Progenitor cell of endocrine pancreas (in vitro differentiated cells): ENCODE results near the gene WWC2. TPM values are rescaled to one million over a fixed set of nuclear protein-coding genes. Genes with fewer than 3 reads are reported as not detected.
A peak's percentile ranks its signal among the peaks of the same experiment; 100 is the strongest.

Experiments
- DNase-seq: peaks from one replicate; pipeline ENCODE4 v3.0.0; 2021; ENCODE audit warnings: low spot score; ENCODE audit not compliant: unreplicated experiment
- H3K27ac Mint-ChIP-seq: 2 replicates; pipeline ENCODE4 v1.8.0; 2021; ENCODE audit warnings: mild to moderate bottlenecking, moderate library complexity, mixed read lengths
- H3K27me3 Mint-ChIP-seq: 2 replicates; pipeline ENCODE4 v1.8.0; 2021; ENCODE audit warnings: mixed read lengths
- H3K36me3 Mint-ChIP-seq: 2 replicates; pipeline ENCODE4 v1.8.0; 2022; ENCODE audit warnings: mixed read lengths; ENCODE audit not compliant: insufficient read depth
- H3K4me1 Mint-ChIP-seq: 2 replicates; pipeline ENCODE4 v1.8.0; 2021; ENCODE audit warnings: low read depth, mixed read lengths
- H3K4me3 Mint-ChIP-seq: 2 replicates; pipeline ENCODE4 v1.8.0; 2021; ENCODE audit warnings: low read depth, mild to moderate bottlenecking, moderate library complexity, mixed read lengths
- H3K9me3 Mint-ChIP-seq: 2 replicates; pipeline ENCODE4 v1.8.0; 2021; ENCODE audit warnings: low read depth, mixed read lengths
- total RNA-seq: library from RNA; stranded (reverse); gene quantifications from 2 replicates; pipeline ENCODE4 v1.2.1, GENCODE V29; 2021
- TF ChIP-seq, protein P1 (sequence below): fragments of 200-600 bp; sonication (generic); IDR thresholded peaks from one replicate; pipeline ENCODE4 v1.5.0; 2021; ENCODE audit warnings: antibody characterized with exemption, mild to moderate bottlenecking; ENCODE audit not compliant: unreplicated experiment

The WWC2 gene
- total RNA-seq, 1 donor from 2014 or later: 57.0 TPM

DNA sequence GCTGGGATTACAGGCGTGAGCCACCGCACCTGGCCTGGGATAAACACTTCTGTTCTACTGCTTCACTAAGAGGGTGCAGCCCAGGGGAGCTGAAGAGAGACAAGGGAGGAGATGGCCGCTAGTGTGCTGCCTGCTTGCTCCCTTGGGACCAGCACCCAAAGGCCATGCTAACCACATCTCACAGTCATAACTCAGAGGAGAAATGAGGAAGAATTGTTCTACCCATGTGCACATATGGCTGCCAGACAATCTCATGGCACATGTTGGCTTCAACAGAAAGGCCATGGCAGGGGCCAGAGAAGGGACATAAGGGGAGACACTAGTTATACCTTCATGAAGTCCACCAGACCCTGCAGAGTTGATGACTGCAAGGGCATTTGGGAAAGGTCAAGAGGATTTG lies 198.6 kb downstream of the WWC2 start:
- no peak for DNase-seq
- Mint-ChIP-seq H3K4me1 (peaks cover 25% of the 10 kb centered on the region), H3K9me3 (no peaks in the 10 kb centered on the region), H3K27me3 (no peaks in the 10 kb centered on the region), H3K4me3 (no peak overlapping the region), H3K27ac (no peak overlapping the region), H3K36me3 (peaks cover 35% of the 10 kb centered on the region)
- TF ChIP-seq, protein P1, sequence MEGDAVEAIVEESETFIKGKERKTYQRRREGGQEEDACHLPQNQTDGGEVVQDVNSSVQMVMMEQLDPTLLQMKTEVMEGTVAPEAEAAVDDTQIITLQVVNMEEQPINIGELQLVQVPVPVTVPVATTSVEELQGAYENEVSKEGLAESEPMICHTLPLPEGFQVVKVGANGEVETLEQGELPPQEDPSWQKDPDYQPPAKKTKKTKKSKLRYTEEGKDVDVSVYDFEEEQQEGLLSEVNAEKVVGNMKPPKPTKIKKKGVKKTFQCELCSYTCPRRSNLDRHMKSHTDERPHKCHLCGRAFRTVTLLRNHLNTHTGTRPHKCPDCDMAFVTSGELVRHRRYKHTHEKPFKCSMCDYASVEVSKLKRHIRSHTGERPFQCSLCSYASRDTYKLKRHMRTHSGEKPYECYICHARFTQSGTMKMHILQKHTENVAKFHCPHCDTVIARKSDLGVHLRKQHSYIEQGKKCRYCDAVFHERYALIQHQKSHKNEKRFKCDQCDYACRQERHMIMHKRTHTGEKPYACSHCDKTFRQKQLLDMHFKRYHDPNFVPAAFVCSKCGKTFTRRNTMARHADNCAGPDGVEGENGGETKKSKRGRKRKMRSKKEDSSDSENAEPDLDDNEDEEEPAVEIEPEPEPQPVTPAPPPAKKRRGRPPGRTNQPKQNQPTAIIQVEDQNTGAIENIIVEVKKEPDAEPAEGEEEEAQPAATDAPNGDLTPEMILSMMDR: no peak

DNA sequence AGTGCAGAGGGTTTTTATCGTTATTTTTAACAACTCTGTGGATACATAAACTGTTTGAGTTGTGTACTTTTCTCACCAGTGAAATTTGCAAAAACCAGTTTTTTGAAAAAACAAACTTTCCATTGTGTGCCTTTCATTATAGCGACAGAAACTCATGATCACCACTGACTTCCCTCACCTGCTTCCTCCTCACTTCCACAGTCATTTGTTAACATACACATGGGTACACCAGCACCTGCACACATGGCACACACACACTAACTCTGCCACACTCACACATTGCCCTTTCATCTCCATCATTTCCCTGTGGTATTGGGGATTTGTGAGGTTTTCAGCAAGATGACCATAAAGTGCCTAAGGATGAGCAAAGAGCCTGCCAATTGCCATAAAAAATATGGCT lies 200.4 kb downstream of the WWC2 start:
- peaks cover 39% of the 10 kb centered on the region for H3K36me3 Mint-ChIP-seq
- TF ChIP-seq, protein P1: no peak
- DNase-seq: no peak
- H3K9me3 Mint-ChIP-seq: no peaks in the 10 kb centered on the region
- H3K4me3 Mint-ChIP-seq: no peak overlapping the region
- no peaks in the 10 kb centered on the region for H3K27me3 Mint-ChIP-seq
- peak overlapping the region; percentile 21 for H3K27ac Mint-ChIP-seq
- peaks cover 26% of the 10 kb centered on the region for H3K4me1 Mint-ChIP-seq

GRCh38 chr4:183300070-183300469 lies 201.0 kb downstream of the WWC2 start:
- Mint-ChIP-seq H3K27me3 (no peaks in the 10 kb centered on the region), H3K4me1 (peaks cover 25% of the 10 kb centered on the region), H3K9me3 (peaks cover 5% of the 10 kb centered on the region), H3K27ac (no peak overlapping the region), H3K36me3 (peaks cover 40% of the 10 kb centered on the region), H3K4me3 (no peak overlapping the region)
- no peak for DNase-seq
- TF ChIP-seq, protein P1: no peak

DNA sequence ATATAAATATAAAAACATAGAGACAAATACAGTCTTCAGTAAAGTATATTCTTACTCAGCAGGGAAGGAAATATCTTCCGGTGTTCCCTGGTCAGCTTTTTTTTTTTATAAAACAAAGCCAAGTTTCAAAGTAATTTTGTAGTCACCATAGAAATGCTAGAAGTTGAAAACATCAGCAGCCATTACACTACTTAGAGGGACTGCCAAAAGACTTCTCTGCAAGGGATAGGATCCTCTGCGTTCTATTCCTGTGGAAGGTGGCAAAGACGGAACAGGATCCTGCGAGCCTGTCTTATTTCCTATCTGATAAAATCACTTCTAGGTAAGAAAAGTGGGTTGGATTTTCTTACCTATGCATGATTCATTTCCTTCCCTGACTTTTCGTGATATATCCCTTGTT lies 201.6 kb downstream of the WWC2 start:
- Mint-ChIP-seq H3K4me3 (no peak overlapping the region), H3K36me3 (peaks cover 38% of the 10 kb centered on the region), H3K27me3 (no peaks in the 10 kb centered on the region), H3K4me1 (peaks cover 19% of the 10 kb centered on the region), H3K9me3 (peaks cover 6% of the 10 kb centered on the region), H3K27ac (no peak overlapping the region)
- TF ChIP-seq, protein P1: no peak
- DNase-seq: no peak

DNA sequence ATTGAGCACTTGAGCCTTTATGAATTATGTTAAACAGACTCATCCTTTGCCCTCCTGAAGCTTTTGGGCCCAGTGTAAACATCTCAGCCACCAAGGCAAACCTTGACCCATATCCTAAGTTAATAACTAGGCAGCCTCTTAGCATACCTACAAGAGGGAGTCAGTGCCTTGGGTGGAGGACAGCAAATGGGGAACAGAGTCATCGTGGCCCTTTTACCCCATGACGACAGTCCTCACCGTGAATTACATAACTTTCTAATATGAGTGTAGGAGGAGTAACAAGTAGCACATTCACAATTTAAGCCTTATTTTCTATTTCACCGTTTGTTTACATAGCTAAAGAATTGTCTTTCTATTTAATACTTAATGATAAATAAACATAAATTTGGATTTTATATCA lies 204.2 kb downstream of the WWC2 start:
- no peak overlapping the region for H3K27ac Mint-ChIP-seq
- no peak for DNase-seq
- peaks cover 40% of the 10 kb centered on the region for H3K36me3 Mint-ChIP-seq
- H3K4me1 Mint-ChIP-seq: peaks cover 19% of the 10 kb centered on the region
- H3K9me3 Mint-ChIP-seq: peaks cover 6% of the 10 kb centered on the region
- H3K27me3 Mint-ChIP-seq: no peaks in the 10 kb centered on the region
- H3K4me3 Mint-ChIP-seq: no peak overlapping the region
- TF ChIP-seq, protein P1: no peak
